GM21381 (cell line): Measurements from ENCODE around the gene PDZRN4.

Experiments used
- ATAC-seq: cut with Tn5 transposase; IDR thresholded peaks from one replicate; pipeline ENCODE4 v1.9.1; 2021; ENCODE audit warnings: mild to moderate bottlenecking, moderate library complexity; ENCODE audit not compliant: unreplicated experiment

The PDZRN4 gene

GRCh38 chr12:41348198-41348597 is 160.1 kb downstream of the PDZRN4 start:
- no peak for ATAC-seq

GRCh38 chr12:41356181-41356580 is 168.1 kb downstream of the PDZRN4 start:
- no peak for ATAC-seq

GRCh38 chr12:41361738-41362137 is 173.6 kb downstream of the PDZRN4 start:
- ATAC-seq, result no peak

- ATAC-seq, result no peak
Measured at GRCh38 chr12:41362510-41362909, 174.4 kb downstream of the PDZRN4 start.

GRCh38 chr12:41362931-41363330 is 174.8 kb downstream of the PDZRN4 start:
- ATAC-seq, result no peak

- no peak for ATAC-seq
Measured at GRCh38 chr12:41364211-41364610, 176.1 kb downstream of the PDZRN4 start.

- no peak for ATAC-seq
Measured at GRCh38 chr12:41365653-41366171, 177.6 kb downstream of the PDZRN4 start.

- ATAC-seq, result no peak
Measured at GRCh38 chr12:41367726-41368405, 179.7 kb downstream of the PDZRN4 start.

- no peak for ATAC-seq
Measured at GRCh38 chr12:41380878-41381277, 192.8 kb downstream of the PDZRN4 start.

GRCh38 chr12:41402801-41403200 is 214.7 kb downstream of the PDZRN4 start:
- no peak for ATAC-seq

GRCh38 chr12:41407232-41407799 is 219.2 kb downstream of the PDZRN4 start:
- no peak for ATAC-seq

- no peak for ATAC-seq
Measured at GRCh38 chr12:41409628-41410027, 221.5 kb downstream of the PDZRN4 start.

GRCh38 chr12:41418586-41418985 is 230.5 kb downstream of the PDZRN4 start:
- ATAC-seq, result no peak

- no peak for ATAC-seq
Measured at GRCh38 chr12:41419131-41419893, 231.2 kb downstream of the PDZRN4 start.

- no peak for ATAC-seq
Measured at GRCh38 chr12:41424651-41425050, 236.5 kb downstream of the PDZRN4 start.

GRCh38 chr12:41433460-41433859 is 245.3 kb downstream of the PDZRN4 start:
- ATAC-seq, result no peak

- ATAC-seq, result no peak
Measured at GRCh38 chr12:41436076-41436475, 248.0 kb downstream of the PDZRN4 start.

- no peak for ATAC-seq
Measured at GRCh38 chr12:41437563-41437962, 249.4 kb downstream of the PDZRN4 start.

- no peak for ATAC-seq
Measured at GRCh38 chr12:41438854-41439541, 250.9 kb downstream of the PDZRN4 start.

- no peak for ATAC-seq
Measured at GRCh38 chr12:41439801-41440200, 251.7 kb downstream of the PDZRN4 start.

GRCh38 chr12:41441180-41441579 is 253.1 kb downstream of the PDZRN4 start:
- no peak for ATAC-seq
